Kidney capillary endothelial cell (primary cell): Measurements from ENCODE around the gene MAGEE2.
"Not testable (repeated sequence)": the region's sequence is repeated elsewhere in the genome, so short reads cannot be mapped to it uniquely, and the experiment has no call there.

Source experiments
- DNase-seq: peaks from one replicate; pipeline ENCODE4 v3.0.0-alpha.2; 2018; ENCODE audit warnings: low spot score

MAGEE2 gene, protein sequence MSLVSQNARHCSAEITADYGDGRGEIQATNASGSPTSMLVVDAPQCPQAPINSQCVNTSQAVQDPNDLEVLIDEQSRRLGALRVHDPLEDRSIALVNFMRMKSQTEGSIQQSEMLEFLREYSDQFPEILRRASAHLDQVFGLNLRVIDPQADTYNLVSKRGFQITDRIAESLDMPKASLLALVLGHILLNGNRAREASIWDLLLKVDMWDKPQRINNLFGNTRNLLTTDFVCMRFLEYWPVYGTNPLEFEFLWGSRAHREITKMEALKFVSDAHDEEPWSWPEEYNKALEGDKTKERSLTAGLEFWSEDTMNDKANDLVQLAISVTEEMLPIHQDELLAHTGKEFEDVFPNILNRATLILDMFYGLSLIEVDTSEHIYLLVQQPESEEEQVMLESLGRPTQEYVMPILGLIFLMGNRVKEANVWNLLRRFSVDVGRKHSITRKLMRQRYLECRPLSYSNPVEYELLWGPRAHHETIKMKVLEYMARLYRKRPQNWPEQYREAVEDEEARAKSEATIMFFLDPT

DNA sequence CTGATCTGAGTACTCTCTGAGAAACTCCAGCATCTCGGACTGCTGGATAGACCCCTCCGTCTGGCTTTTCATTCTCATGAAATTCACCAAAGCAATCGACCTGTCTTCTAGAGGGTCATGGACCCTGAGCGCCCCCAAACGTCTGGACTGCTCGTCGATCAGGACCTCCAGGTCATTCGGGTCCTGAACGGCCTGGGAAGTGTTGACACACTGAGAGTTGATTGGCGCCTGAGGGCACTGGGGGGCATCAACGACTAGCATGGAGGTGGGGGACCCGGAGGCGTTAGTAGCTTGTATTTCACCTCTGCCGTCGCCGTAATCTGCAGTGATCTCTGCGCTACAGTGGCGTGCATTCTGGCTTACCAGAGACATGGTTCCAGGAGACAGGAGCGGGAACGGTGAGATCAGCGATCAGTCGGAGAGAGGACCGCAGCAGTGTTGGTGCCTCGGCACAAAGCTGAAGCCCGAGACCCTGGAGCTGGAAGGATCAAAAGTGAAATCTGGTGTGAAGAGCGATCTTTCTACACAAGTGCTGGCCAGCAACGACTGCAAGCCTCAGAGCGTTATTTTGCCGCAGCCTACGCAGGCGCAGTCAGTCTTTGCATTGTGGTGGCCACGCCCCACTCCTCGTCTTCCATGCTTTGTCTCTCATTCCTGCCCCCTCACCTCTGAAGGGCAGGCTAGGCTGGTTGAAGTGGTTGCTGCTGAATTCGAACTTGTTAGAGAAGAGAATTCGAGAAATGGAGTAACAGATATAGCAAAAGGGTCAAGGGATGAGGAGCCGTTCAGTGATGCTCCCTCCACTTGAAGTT is at the start of gene MAGEE2:
Gene MAGEE2, minus strand, starts transcription at position 575 of the 812 bp plus-strand sequence. Its CDS starts 203 bp downstream, at position 372.
- no peak for DNase-seq

DNA sequence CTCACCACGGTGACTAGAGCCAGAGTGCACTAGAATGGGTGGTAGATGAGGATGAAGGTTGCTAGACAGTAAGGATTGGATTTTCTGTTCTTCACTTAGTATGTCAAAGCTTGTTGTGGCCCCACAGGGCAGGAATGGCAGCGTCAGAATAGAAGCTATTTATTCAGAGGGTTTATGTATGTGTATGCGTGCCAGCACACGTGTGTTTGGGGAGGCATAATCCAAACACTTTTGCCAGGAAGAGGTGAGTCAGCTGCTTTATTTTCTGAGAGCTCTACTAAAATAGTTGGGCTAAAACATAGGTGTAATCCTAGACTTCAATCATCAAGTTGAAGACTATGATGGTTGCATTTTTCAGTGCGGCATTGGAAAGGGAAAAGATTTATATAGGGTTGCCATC is 1.2 kb upstream of the MAGEE2 start:
- no peak for DNase-seq

DNA sequence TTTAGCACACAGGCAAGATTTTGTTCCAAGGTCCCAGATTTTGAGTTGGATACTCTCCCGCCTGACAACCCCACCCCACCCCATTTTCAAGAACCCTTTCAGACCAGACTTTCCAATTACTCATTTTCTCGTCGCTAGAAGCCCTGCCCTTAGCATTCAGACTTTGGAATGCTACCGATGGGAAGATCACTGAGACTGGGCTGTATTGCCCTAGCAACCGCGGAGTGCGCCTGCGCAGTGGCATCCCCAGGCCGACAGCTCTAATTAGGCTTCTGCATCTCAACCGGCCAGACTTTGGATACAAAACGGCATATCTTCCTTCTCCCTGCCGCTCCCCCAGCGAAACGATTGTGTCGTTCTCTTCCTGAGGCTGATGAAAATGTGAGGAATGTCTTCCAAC is 3.4 kb downstream of the MAGEE2 start:
- no peak for DNase-seq

DNA sequence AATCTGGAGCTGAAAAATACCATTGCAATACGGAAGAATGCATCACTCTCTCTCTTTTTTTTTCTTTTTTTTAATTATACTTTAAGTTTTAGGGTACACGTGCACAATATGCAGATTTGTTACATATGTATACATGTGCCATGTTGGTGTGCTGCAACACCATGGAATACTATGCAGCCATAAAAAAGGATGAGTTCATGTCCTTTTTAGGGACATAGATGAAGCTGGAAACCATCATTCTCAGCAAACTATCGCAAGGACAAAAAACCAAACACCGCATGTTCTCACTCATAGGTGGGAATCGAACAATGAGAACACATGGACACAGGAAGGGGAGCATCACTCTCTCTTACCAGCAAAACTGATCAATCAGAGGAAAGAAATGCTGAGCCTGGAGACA is 17.0 kb downstream of the MAGEE2 start:
- not testable (repeated sequence) for DNase-seq

DNA sequence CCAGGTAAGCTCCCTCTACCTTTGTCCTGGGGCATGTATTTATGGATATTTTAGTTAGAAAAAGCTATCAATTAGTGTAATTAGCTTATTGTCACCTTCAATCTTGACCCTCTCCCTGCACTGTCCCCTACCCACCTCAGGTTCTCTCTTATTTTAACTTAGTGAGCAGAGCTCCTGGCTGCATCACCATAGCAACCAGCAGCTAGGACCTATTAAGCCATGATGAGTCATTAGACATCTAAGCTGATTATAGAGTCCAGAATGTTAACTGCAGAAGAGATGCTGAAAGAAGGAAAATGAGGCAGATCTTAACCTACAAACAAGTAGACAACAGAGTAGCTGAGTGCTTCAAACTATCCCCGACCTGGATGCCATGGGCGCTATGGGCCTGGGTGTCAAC is 36.6 kb downstream of the MAGEE2 start:
- no peak for DNase-seq

DNA sequence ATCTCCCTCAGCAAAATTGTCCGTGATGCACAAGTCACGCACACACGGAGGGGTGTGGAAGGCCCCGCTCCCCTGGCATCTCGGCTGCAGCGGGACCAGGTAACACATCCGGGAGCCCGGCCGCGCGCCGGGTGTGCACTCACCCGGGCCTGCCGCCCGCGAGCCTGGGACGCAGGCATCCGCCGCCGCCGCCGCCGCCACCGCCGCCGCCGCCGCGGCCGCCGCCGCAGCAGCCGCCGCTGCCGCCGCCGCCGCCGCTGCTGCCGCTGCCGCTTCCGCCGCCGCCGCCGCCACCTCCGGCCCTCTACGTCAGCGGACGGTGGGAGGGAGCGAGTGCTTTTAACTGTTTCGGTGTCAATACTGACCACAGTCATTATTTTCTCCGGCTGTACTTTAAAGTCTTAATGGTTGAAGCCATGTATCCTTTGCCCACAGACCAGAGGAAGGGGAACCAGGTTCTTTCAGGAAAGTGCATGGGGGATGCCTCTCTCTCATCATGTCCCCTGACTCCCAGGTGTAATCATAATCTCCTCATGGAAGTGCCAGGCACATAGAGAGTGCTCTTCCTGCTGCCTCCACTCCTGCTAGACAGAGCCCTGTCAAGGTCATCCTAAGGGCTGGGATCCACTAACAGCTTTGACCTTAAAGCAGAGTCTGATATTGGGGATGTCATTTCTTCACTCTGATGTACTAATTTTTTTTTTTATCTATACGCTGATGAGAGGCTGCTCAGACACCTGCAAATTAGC is 38.0 kb downstream of the MAGEE2 start:
- DNase-seq: peak; percentile 7
